CD4-positive, alpha-beta memory T cell (primary cell): ENCODE results near the gene CYLC1. TPM values are rescaled to one million over a fixed set of nuclear protein-coding genes. Genes with fewer than 3 reads are reported as not detected.

Experiments used
- CTCF ChIA-PET: fragments of 350-600 bp; sonication (Branson Sonifier 250); formaldehyde crosslinking; loops from one replicate; lab custom pipeline; 2021; ENCODE audit warnings: inconsistent platforms; ENCODE audit not compliant: partially characterized antibody; lab: Charles Lee
- POLR2A ChIA-PET: fragments of 350-600 bp; sonication (Branson Sonifier 250); formaldehyde crosslinking; loops from one replicate; lab custom pipeline; 2021; ENCODE audit not compliant: partially characterized antibody; lab: Charles Lee
- DNase-seq, 5 donors: peaks; one replicate each; pipeline versions ENCODE4 v3.0.0 to v3.0.0-alpha.2; 2020 to 2022; ENCODE audit warnings: mixed read lengths in 1 of 5
- H3K27ac ChIP-seq: one replicate; pipeline ENCODE4 v1.7.0; 2013; ENCODE audit warnings: low read depth, low read length
- H3K27me3 ChIP-seq: 2 replicates; pipeline ENCODE4 v1.7.0; 2013; ENCODE audit warnings: mild to moderate bottlenecking, low read length, moderate library complexity; ENCODE audit not compliant: insufficient read depth
- H3K36me3 ChIP-seq: 2 replicates; pipeline ENCODE4 v1.7.0; 2013; ENCODE audit warnings: mild to moderate bottlenecking, low read length, moderate library complexity; ENCODE audit not compliant: insufficient read depth
- H3K4me1 ChIP-seq: 2 replicates; pipeline ENCODE4 v1.7.0; 2013; ENCODE audit warnings: mild to moderate bottlenecking, low read length, moderate library complexity; ENCODE audit not compliant: insufficient read depth
- H3K4me3 ChIP-seq, 2 donors: one replicate each; pipeline ENCODE4 v1.7.0; 2013; ENCODE audit warnings: low read length in 2 of 2, mild to moderate bottlenecking in 1 of 2
- H3K9me3 ChIP-seq, 2 donors: one replicate each; pipeline ENCODE4 v1.7.0; 2013; ENCODE audit warnings: low read length in 2 of 2, control low read depth in 1 of 2; ENCODE audit not compliant: control insufficient read depth in 1 of 2
- H3K27ac Mint-ChIP-seq, 7 donors: one replicate each; pipeline ENCODE4 v1.8.0; 2020 to 2021; ENCODE audit warnings: mixed read lengths in 7 of 7, mild to moderate bottlenecking in 6 of 7, inconsistent platforms in 3 of 7, moderate library complexity in 3 of 7
- H3K27me3 Mint-ChIP-seq, 2 donors: one replicate each; pipeline ENCODE4 v1.8.0; 2020 to 2021; ENCODE audit warnings: mixed read lengths in 2 of 2
- H3K36me3 Mint-ChIP-seq, 2 donors: one replicate each; pipeline ENCODE4 v1.8.0; 2020 to 2021; ENCODE audit warnings: mixed read lengths in 2 of 2, inconsistent platforms in 1 of 2, mild to moderate bottlenecking in 1 of 2
- H3K4me1 Mint-ChIP-seq, 4 donors: one replicate each; pipeline ENCODE4 v1.8.0; 2020 to 2021; ENCODE audit warnings: mixed read lengths in 4 of 4, mild to moderate bottlenecking in 1 of 4
- H3K4me3 Mint-ChIP-seq, 8 donors: one replicate each; pipeline ENCODE4 v1.8.0; 2020 to 2021; ENCODE audit warnings: mixed read lengths in 8 of 8, mild to moderate bottlenecking in 7 of 8, moderate library complexity in 6 of 8, inconsistent platforms in 3 of 8
- H3K9me3 Mint-ChIP-seq, 8 donors: one replicate each; pipeline ENCODE4 v1.8.0; 2020 to 2021; ENCODE audit warnings: mixed read lengths in 8 of 8, mild to moderate bottlenecking in 5 of 8, inconsistent platforms in 3 of 8, moderate library complexity in 1 of 8
- intact Hi-C: fragments of 100-400 bp; cut with micrococcal nuclease; formaldehyde crosslinking; loops from one replicate; pipeline ENCODE4 v1.15.1; 2023
- polyA plus RNA-seq, 2 donors: library from polyadenylated mRNA; unstranded; fragments of 300-500 nt; fragmentation: Illumina TruSeq; gene quantifications; one replicate each; pipeline ENCODE4 v1.2.3, GENCODE V29; 2021
- total RNA-seq, 2 experiments: library from RNA; stranded (reverse); gene quantifications; one replicate each; pipeline ENCODE4 v1.2.3, GENCODE V29; 2021

The CYLC1 gene, protein sequence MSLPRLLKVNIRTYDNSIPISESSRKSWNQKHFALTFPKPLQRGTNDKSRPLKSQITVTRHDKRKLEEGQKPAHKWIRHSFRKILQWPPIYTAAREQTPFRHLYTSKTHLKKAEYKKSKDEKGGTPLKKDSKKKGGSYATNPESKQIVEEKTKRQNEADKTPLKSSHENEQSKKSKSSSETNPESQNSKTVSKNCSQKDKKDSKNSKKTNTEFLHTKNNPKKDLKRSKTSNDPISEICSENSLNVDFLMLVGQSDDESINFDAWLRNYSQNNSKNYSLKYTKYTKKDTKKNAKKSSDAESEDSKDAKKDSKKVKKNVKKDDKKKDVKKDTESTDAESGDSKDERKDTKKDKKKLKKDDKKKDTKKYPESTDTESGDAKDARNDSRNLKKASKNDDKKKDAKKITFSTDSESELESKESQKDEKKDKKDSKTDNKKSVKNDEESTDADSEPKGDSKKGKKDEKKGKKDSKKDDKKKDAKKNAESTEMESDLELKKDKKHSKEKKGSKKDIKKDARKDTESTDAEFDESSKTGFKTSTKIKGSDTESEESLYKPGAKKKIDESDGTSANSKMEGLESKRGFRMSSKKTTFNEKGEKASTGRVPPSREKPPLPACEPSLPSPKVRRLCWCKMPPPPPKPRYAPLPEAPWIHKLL
- total RNA-seq (not detected), polyA plus RNA-seq (not detected)

DNA sequence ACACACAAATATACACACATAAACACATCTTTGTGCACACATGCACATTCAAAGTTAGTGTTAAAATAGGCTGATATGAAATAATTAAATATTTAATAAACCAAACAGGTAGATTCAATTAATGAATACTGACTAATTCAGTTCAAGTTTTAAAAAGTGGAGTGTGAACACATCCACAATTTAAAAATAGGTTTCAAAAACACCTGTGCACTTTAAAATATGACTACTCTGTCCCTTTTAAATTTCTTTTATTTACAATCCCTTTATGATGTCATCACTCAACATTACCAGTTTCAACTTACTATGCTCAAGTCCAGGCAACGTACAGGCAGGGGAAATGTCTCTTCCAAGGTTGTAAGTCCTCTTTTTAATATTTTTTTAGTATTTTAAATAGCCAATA is at the start of gene CYLC1:
Gene CYLC1 (plus strand): TSS at position 301 of the 400 bp plus-strand sequence. CDS start 37 bp downstream, at position 338.
- Histone ChIP-seq H3K4me1 (no peaks in the 10 kb centered on the region), H3K36me3 (no peaks in the 10 kb centered on the region), H3K4me3 (no peak within 1 kb of the TSS), H3K9me3 (no peaks in the 10 kb centered on the region), H3K27ac (no peak within 1 kb of the TSS), H3K27me3 (no peaks in the 10 kb centered on the region)
- ChIA-PET POLR2A (no interaction called here), CTCF (no interaction called here)
- no peak within 1 kb of the TSS for H3K4me3 Mint-ChIP-seq
- H3K27ac Mint-ChIP-seq = no peak within 1 kb of the TSS
- no peaks in the 10 kb centered on the region for H3K4me1 Mint-ChIP-seq
- DNase-seq = no peak
- peaks cover 0 to 11% (median 5%) of the 10 kb centered on the region in 8 donors for H3K9me3 Mint-ChIP-seq
- intact Hi-C loops = no loop called here
- H3K36me3 Mint-ChIP-seq = no peaks in the 10 kb centered on the region
- no peaks in the 10 kb centered on the region for H3K27me3 Mint-ChIP-seq

GRCh38 chrX:83819304-83819703 is 41.6 kb upstream of the CYLC1 start:
- CTCF ChIA-PET = no interaction called here
- Histone ChIP-seq H3K4me1 (no peaks in the 10 kb centered on the region), H3K4me3 (no peak overlapping the region), H3K27ac (no peak overlapping the region), H3K9me3 (no peaks in the 10 kb centered on the region), H3K36me3 (no peaks in the 10 kb centered on the region), H3K27me3 (no peaks in the 10 kb centered on the region)
- Mint-ChIP-seq H3K4me1 (no peaks in the 10 kb centered on the region), H3K4me3 (no peak overlapping the region), H3K9me3 (peaks cover 0 to 9% (median 2%) of the 10 kb centered on the region in 8 donors), H3K27ac (no peak overlapping the region), H3K27me3 (no peaks in the 10 kb centered on the region), H3K36me3 (no peaks in the 10 kb centered on the region)
- DNase-seq = peak in 1 of 5 donors; percentile 22
- intact Hi-C loops = no loop called here
- POLR2A ChIA-PET = no interaction called here

DNA sequence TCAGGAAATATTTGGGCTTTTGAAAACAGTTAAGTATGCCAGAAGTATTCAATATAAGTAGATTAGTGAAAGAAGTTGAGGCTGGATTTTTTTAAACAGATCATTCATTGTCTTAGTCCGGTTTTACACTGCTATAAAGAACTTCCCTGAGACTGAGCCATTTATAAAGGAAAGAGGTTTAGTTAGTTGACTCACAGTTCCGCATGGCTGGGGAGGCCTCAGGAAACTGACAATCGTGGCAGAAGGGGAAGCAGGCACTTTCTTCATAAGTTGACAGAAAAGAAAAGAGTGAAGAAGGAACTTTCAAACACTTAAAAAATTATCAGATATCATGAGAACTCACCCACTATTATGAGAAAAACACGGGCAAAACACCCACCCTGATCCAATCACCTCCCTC is 31.1 kb upstream of the CYLC1 start:
- H3K27ac Mint-ChIP-seq = no peak overlapping the region
- POLR2A ChIA-PET = no interaction called here
- Histone ChIP-seq H3K36me3 (no peaks in the 10 kb centered on the region), H3K27me3 (no peaks in the 10 kb centered on the region), H3K4me3 (no peak overlapping the region), H3K27ac (no peak overlapping the region), H3K4me1 (no peaks in the 10 kb centered on the region), H3K9me3 (no peaks in the 10 kb centered on the region)
- no peaks in the 10 kb centered on the region for H3K4me1 Mint-ChIP-seq
- CTCF ChIA-PET = no interaction called here
- no peaks in the 10 kb centered on the region for H3K27me3 Mint-ChIP-seq
- DNase-seq = no peak
- no peaks in the 10 kb centered on the region for H3K36me3 Mint-ChIP-seq
- H3K9me3 Mint-ChIP-seq = peaks cover 0 to 3% (median 0%) of the 10 kb centered on the region in 8 donors
- intact Hi-C loops = no loop called here
- no peak overlapping the region for H3K4me3 Mint-ChIP-seq

- peak in 4 of 5 donors; percentile 4 to 13 (median 12) for DNase-seq
- Mint-ChIP-seq H3K4me3 (no peak overlapping the region), H3K27me3 (no peaks in the 10 kb centered on the region), H3K4me1 (no peaks in the 10 kb centered on the region), H3K27ac (no peak overlapping the region), H3K36me3 (no peaks in the 10 kb centered on the region), H3K9me3 (peaks cover 0 to 2% (median 0%) of the 10 kb centered on the region in 8 donors)
- ChIA-PET CTCF (no interaction called here), POLR2A (no interaction called here)
- Histone ChIP-seq H3K36me3 (no peaks in the 10 kb centered on the region), H3K27me3 (no peaks in the 10 kb centered on the region), H3K4me3 (no peak overlapping the region), H3K4me1 (no peaks in the 10 kb centered on the region), H3K9me3 (no peaks in the 10 kb centered on the region), H3K27ac (no peak overlapping the region)
- intact Hi-C loops = no loop called here
Observed at GRCh38 chrX:83845397-83845796, 15.5 kb upstream of the CYLC1 start.

- DNase-seq = no peak
- intact Hi-C loops = no loop called here
- CTCF ChIA-PET = no interaction called here
- POLR2A ChIA-PET = no interaction called here
- no peaks in the 10 kb centered on the region for H3K4me1 ChIP-seq
- Mint-ChIP-seq H3K4me1 (no peaks in the 10 kb centered on the region), H3K27ac (no peak overlapping the region), H3K9me3 (peaks cover 0 to 2% (median 0%) of the 10 kb centered on the region in 8 donors), H3K4me3 (no peak overlapping the region), H3K36me3 (no peaks in the 10 kb centered on the region), H3K27me3 (no peaks in the 10 kb centered on the region)
- H3K36me3 ChIP-seq = no peaks in the 10 kb centered on the region
- no peak overlapping the region for H3K27ac ChIP-seq
- no peaks in the 10 kb centered on the region for H3K9me3 ChIP-seq
- no peaks in the 10 kb centered on the region for H3K27me3 ChIP-seq
- no peak overlapping the region for H3K4me3 ChIP-seq
Observed at GRCh38 chrX:83847339-83847738, 13.6 kb upstream of the CYLC1 start.

GRCh38 chrX:83888585-83888984 is 27.6 kb downstream of the CYLC1 start:
- ChIA-PET CTCF (no interaction called here), POLR2A (no interaction called here)
- no peak overlapping the region for H3K27ac ChIP-seq

GRCh38 chrX:83892433-83892832 is 31.5 kb downstream of the CYLC1 start:
- POLR2A ChIA-PET = no interaction called here
- Histone ChIP-seq H3K27ac (no peak overlapping the region), H3K4me3 (no peak overlapping the region), H3K9me3 (no peaks in the 10 kb centered on the region), H3K36me3 (no peaks in the 10 kb centered on the region), H3K27me3 (no peaks in the 10 kb centered on the region), H3K4me1 (no peaks in the 10 kb centered on the region)
- Mint-ChIP-seq H3K4me1 (no peaks in the 10 kb centered on the region), H3K4me3 (no peak overlapping the region), H3K27me3 (no peaks in the 10 kb centered on the region), H3K9me3 (peaks cover 0 to 2% (median 0%) of the 10 kb centered on the region in 8 donors), H3K36me3 (no peaks in the 10 kb centered on the region), H3K27ac (no peak overlapping the region)
- CTCF ChIA-PET = no interaction called here
- no peak for DNase-seq
- intact Hi-C loops = no loop called here

More at GRCh38 chrX:83888585-83888984, 27.6 kb downstream of the CYLC1 start:
- Histone ChIP-seq H3K4me1 (no peaks in the 10 kb centered on the region), H3K27me3 (no peaks in the 10 kb centered on the region), H3K4me3 (no peak overlapping the region), H3K9me3 (no peaks in the 10 kb centered on the region), H3K36me3 (no peaks in the 10 kb centered on the region)
- Mint-ChIP-seq H3K9me3 (peaks cover 0 to 2% (median 0%) of the 10 kb centered on the region in 8 donors), H3K4me3 (no peak overlapping the region), H3K27ac (no peak overlapping the region), H3K27me3 (no peaks in the 10 kb centered on the region), H3K4me1 (no peaks in the 10 kb centered on the region), H3K36me3 (no peaks in the 10 kb centered on the region)
- intact Hi-C loops = no loop called here
- DNase-seq = no peak
